CD4-positive, alpha-beta T cell (primary cell): ENCODE results near the gene AADACL4. TPM values are rescaled to one million over a fixed set of nuclear protein-coding genes. Genes with fewer than 3 reads are reported as not detected.

ENCODE experiments used
- ATAC-seq: fragments of 200-7000 bp; cut with Tn5 transposase; one replicate; pipeline ENCODE4 v1.10.0; 2022; ENCODE audit warnings: mild to moderate bottlenecking; ENCODE audit not compliant: poor library complexity
- CTCF ChIA-PET: fragments of 350-600 bp; sonication (Branson Sonifier 250); formaldehyde crosslinking; loops from one replicate; lab custom pipeline; 2021; ENCODE audit warnings: antibody characterized with exemption, inconsistent platforms; lab: Charles Lee
- POLR2A ChIA-PET: fragments of 350-600 bp; sonication (Branson Sonifier 250); formaldehyde crosslinking; loops from one replicate; lab custom pipeline; 2021; ENCODE audit warnings: antibody characterized with exemption, inconsistent platforms; lab: Charles Lee
- DNase-seq, 14 experiments: peaks; one replicate each; pipeline ENCODE4 v3.0.0-alpha.2; 2013 to 2020; ENCODE audit warnings: mixed read lengths in 2 of 14
- H3K27ac ChIP-seq, 2 donors: one replicate each; pipeline versions ENCODE4 v1.5.1 to v1.7.0; 2013; ENCODE audit warnings: low read length in 2 of 2, low read depth in 1 of 2, mild to moderate bottlenecking in 1 of 2
- H3K27me3 ChIP-seq, 2 experiments: 1 replicate in 1 of 2; 2 replicates in 1 of 2; pipeline versions ENCODE4 v1.6.1 to v1.7.0; 2013; ENCODE audit warnings: low read length in 2 of 2, control low read depth in 1 of 2, mild to moderate bottlenecking in 1 of 2, moderate library complexity in 1 of 2; ENCODE audit not compliant: insufficient read depth in 2 of 2, control insufficient read depth in 1 of 2
- H3K36me3 ChIP-seq: one replicate; pipeline ENCODE4 v1.6.1; 2013; ENCODE audit warnings: low read length, control low read depth; ENCODE audit not compliant: insufficient read depth
- H3K4me1 ChIP-seq: one replicate; pipeline ENCODE4 v1.6.1; 2013; ENCODE audit warnings: low read length, control low read depth; ENCODE audit not compliant: insufficient read depth
- H3K4me3 ChIP-seq: one replicate; pipeline ENCODE4 v1.5.1; 2013; ENCODE audit warnings: mild to moderate bottlenecking, low read length, moderate library complexity
- H3K9me3 ChIP-seq, 2 experiments: 1 replicate in 1 of 2; 2 replicates in 1 of 2; pipeline versions ENCODE4 v1.6.1 to v1.7.0; 2013; ENCODE audit warnings: low read length in 2 of 2, mild to moderate bottlenecking in 2 of 2, control low read depth in 1 of 2, moderate library complexity in 1 of 2; ENCODE audit not compliant: control insufficient read depth in 1 of 2, insufficient read depth in 1 of 2
- H3K27ac Mint-ChIP-seq: one replicate; pipeline ENCODE4 v1.8.0; 2020; ENCODE audit warnings: mixed read lengths
- H3K27me3 Mint-ChIP-seq: one replicate; pipeline ENCODE4 v1.8.0; 2021; ENCODE audit warnings: mixed read lengths
- H3K36me3 Mint-ChIP-seq: one replicate; pipeline ENCODE4 v1.8.0; 2021; ENCODE audit warnings: low read depth, mixed read lengths
- H3K4me1 Mint-ChIP-seq: one replicate; pipeline ENCODE4 v1.8.0; 2021; ENCODE audit warnings: low read depth, mixed read lengths
- H3K4me3 Mint-ChIP-seq: one replicate; pipeline ENCODE4 v1.8.0; 2020; ENCODE audit warnings: mild to moderate bottlenecking, mixed read lengths
- H3K9me3 Mint-ChIP-seq: one replicate; pipeline ENCODE4 v1.8.0; 2020; ENCODE audit warnings: mixed read lengths
- intact Hi-C, 2 experiments: fragments of 100-400 bp; cut with DNase I in 1 of 2; cut with micrococcal nuclease in 1 of 2; formaldehyde crosslinking; loops; one replicate each; pipeline versions ENCODE4 v1.15.1 to v1.9.0; 2023 to 2025; cut with DNase I, micrococcal nuclease
- total RNA-seq, 174 experiments: library from RNA in 2 of 174; stranded (reverse) in 2 of 174; gene quantifications; one replicate each; pipeline ENCODE4 v1.2.3 and lab custom pipeline; 2021 to 2026
- TF ChIP-seq, protein P1 (sequence below): fragments of 200-600 bp; IDR thresholded peaks from one replicate; pipeline ENCODE4 v1.8.0; 2022; ENCODE audit warnings: antibody characterized with exemption, mild to moderate bottlenecking

AADACL4 gene
- total RNA-seq, 2 experiments from 2014 or later, result not detected

DNA sequence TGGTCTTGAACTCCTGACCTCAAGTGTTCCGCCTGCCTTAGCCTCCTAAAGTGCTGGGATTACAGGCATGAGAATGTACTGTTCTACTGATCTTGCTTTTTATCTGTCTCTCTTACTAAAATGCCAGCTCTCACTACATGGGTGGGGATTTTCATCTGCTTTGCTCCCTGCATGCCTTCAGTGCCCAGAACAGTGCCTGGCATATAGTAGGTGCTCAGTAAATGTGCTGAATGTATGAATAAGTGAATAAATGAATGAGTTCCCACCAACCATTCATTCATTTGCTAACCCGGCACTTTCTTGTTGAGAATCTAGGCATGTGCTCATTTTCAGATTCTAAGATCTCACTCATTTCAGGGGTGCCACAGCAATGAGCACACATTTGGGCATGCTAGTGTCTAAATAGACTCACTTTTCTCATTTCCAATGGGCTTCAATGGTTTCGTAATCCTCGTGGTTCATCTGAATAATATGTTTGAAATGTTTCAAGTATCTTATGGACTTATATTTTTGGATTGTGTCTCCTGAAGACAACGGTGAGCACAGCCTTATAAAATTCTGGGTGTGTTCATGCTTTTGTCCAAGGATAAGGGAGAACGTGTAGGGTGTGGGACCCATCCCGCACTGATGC is 33.5 kb upstream of the AADACL4 start:
- H3K4me3 Mint-ChIP-seq, result no peak overlapping the region
- peaks cover 2% of the 10 kb centered on the region for H3K9me3 Mint-ChIP-seq
- H3K27me3 Mint-ChIP-seq, result no peaks in the 10 kb centered on the region
- Histone ChIP-seq H3K36me3 (peaks cover 11% of the 10 kb centered on the region), H3K4me1 (peaks cover 56% of the 10 kb centered on the region), H3K27me3 (no peaks in the 10 kb centered on the region), H3K4me3 (no peak overlapping the region), H3K27ac (no peak overlapping the region), H3K9me3 (peaks cover 0 to 9% of the 10 kb centered on the region in 2 experiments)
- ChIA-PET CTCF (interaction anchor here (0.6 to 1.3 kb wide), 2 partner anchors 9 to 270 kb away, joined by 3 to 4 read pairs; no protein-coding TSS in a partner anchor), POLR2A (no interaction called here)
- peaks cover 67% of the 10 kb centered on the region for H3K36me3 Mint-ChIP-seq
- DNase-seq, result no peak
- H3K4me1 Mint-ChIP-seq, result peaks cover 77% of the 10 kb centered on the region
- intact Hi-C loops, result loop anchor here in 1 of 2 experiments (10.0 kb wide), 2 partner anchors 136 to 266 kb away; no protein-coding TSS in a partner anchor
- TF ChIP-seq, protein P1, sequence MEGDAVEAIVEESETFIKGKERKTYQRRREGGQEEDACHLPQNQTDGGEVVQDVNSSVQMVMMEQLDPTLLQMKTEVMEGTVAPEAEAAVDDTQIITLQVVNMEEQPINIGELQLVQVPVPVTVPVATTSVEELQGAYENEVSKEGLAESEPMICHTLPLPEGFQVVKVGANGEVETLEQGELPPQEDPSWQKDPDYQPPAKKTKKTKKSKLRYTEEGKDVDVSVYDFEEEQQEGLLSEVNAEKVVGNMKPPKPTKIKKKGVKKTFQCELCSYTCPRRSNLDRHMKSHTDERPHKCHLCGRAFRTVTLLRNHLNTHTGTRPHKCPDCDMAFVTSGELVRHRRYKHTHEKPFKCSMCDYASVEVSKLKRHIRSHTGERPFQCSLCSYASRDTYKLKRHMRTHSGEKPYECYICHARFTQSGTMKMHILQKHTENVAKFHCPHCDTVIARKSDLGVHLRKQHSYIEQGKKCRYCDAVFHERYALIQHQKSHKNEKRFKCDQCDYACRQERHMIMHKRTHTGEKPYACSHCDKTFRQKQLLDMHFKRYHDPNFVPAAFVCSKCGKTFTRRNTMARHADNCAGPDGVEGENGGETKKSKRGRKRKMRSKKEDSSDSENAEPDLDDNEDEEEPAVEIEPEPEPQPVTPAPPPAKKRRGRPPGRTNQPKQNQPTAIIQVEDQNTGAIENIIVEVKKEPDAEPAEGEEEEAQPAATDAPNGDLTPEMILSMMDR, result no peak
- H3K27ac Mint-ChIP-seq, result peak overlapping the region; percentile 69
- no peak for ATAC-seq

DNA sequence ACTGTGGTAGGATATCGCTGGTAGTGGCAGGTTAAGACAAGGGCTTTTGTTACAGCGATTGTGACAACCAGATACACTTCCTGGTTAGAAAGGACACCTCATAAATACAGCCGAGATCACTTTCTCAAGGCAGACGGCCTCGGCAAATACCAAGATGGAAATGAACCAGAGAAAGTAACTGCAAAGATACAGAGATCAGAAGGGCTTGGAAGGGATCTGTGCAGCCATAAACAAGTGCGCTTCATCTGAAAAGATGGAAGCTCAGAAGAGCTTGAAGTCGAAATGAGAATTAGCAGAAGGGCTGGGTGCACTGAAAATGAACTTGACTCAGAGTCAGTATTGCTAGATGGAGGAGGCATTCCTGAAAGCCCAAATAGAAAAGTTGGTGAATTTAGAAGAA is 32.9 kb upstream of the AADACL4 start:
- peaks cover 2% of the 10 kb centered on the region for H3K9me3 Mint-ChIP-seq
- H3K4me1 Mint-ChIP-seq, result peaks cover 80% of the 10 kb centered on the region
- DNase-seq (no peak), ATAC-seq (no peak)
- Histone ChIP-seq H3K4me3 (no peak overlapping the region), H3K27ac (no peak overlapping the region), H3K36me3 (peaks cover 11% of the 10 kb centered on the region), H3K9me3 (peaks cover 0 to 9% of the 10 kb centered on the region in 2 experiments), H3K27me3 (no peaks in the 10 kb centered on the region), H3K4me1 (peaks cover 62% of the 10 kb centered on the region)
- H3K36me3 Mint-ChIP-seq, result peaks cover 67% of the 10 kb centered on the region
- H3K4me3 Mint-ChIP-seq, result no peak overlapping the region
- TF ChIP-seq, protein P1, result no peak
- H3K27ac Mint-ChIP-seq, result peak overlapping the region; percentile 69
- ChIA-PET POLR2A (no interaction called here), CTCF (interaction anchor here (1.3 kb wide), 1 partner anchor 9 kb away, joined by 4 read pairs; no protein-coding TSS in a partner anchor)
- intact Hi-C loops, result loop anchor here in 1 of 2 experiments (10.0 kb wide), 2 partner anchors 136 to 266 kb away; no protein-coding TSS in a partner anchor
- no peaks in the 10 kb centered on the region for H3K27me3 Mint-ChIP-seq

DNA sequence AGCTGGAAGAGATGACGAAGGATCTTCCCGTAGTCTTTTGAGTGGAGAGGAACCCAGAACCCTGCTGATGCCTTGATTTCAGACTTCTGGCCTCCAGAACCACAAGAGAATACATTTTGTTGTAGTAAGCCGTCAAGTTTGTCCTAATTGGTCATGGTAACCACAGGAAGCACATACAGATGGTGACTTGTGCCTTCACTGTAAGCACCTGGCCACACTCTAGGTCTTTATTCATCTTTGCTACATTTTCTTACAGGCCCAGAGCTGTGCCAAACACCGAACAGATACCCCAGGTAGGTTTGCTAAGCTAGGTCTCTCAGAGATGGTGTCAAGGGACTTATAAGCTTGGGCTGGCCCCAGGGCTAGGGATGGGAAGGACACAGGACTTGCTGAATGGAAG is 30.7 kb upstream of the AADACL4 start:
- peaks cover 74% of the 10 kb centered on the region for H3K4me1 ChIP-seq
- H3K36me3 ChIP-seq, result peaks cover 11% of the 10 kb centered on the region
- ChIA-PET POLR2A (interaction anchor here (0.8 kb wide), 1 partner anchor 9 kb away, joined by 3 read pairs; no protein-coding TSS in a partner anchor), CTCF (interaction anchor here (1.8 kb wide), 1 partner anchor 12 kb away, joined by 5 read pairs; no protein-coding TSS in a partner anchor)
- TF ChIP-seq, protein P1, result no peak
- Mint-ChIP-seq H3K4me1 (peaks cover 80% of the 10 kb centered on the region), H3K36me3 (peaks cover 68% of the 10 kb centered on the region), H3K27me3 (no peaks in the 10 kb centered on the region), H3K9me3 (no peaks in the 10 kb centered on the region), H3K4me3 (peak overlapping the region; percentile 47), H3K27ac (peak overlapping the region; percentile 74)
- H3K9me3 ChIP-seq, result peaks cover 0 to 5% of the 10 kb centered on the region in 2 experiments
- intact Hi-C loops, result loop anchor here in 1 of 2 experiments (10.0 kb wide), 2 partner anchors 138 to 268 kb away; no protein-coding TSS in a partner anchor
- no peaks in the 10 kb centered on the region for H3K27me3 ChIP-seq
- no peak overlapping the region for H3K4me3 ChIP-seq
- DNase-seq (no peak), ATAC-seq (no peak)
- H3K27ac ChIP-seq, result no peak overlapping the region
